Dedifferentiated amniotic fluid mesenchymal stem cell (primary cell): Measurements from ENCODE around the gene KIF6.

Source experiments
- DNase-seq: peaks from one replicate; pipeline ENCODE4 v3.0.0-alpha.2; 2016; ENCODE audit errors: extremely low spot score

The KIF6 gene

DNA sequence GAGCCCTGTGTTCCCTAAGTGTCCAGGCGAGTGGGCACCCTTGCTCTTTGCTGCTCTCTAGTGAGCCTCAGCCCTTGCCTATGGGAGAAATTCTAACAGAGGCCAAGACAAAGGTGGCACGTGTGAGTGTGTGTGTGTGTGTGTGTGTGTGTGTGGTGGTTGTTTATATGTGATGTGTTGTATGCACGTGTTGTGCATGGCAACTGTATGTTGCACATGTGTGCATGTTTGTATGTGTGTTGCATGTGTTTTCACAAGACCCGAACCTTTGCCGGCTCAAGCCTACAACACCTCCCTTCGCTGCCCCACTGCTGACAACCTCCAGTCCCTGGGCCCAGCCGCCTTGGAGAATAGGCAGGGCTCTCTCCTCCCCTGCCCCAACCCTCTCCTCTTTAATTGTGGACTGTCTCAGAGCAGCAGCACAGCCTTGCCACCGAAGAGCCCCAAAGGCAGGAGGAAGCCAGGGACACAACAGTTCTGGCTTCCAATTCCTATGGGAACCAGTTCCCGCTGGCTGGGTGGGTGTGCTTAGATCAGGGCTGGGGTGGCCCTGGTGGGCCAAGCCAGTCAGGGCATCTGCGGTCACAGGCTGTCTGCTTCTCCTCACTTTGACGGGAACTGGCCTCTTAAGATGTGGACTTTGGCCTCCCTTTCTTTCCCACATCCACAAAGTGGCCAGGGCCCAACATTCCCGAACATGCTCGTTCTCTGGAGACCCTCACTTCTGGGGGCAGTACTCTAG is 405.4 kb downstream of the KIF6 start:
- no peak for DNase-seq

DNA sequence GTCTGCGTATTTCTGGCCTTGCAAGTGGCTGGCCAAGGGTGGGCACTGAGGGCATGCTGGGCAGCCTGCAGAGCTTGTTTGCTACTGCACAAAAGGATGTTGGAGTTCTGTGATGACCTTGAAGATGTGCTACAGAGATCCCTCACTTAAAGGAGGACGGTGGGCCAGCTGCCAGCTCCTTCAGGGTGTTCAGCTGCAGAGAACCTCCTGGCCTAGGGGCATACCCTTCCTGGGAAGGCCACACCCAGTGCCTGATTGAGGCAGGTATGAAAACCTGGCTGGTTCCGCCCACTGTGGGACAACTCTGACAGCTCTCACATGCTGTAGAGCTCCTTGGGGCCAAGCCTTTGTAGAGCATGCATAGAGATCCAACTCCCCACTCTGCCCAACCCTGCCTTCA is 408.0 kb downstream of the KIF6 start:
- no peak for DNase-seq

DNA sequence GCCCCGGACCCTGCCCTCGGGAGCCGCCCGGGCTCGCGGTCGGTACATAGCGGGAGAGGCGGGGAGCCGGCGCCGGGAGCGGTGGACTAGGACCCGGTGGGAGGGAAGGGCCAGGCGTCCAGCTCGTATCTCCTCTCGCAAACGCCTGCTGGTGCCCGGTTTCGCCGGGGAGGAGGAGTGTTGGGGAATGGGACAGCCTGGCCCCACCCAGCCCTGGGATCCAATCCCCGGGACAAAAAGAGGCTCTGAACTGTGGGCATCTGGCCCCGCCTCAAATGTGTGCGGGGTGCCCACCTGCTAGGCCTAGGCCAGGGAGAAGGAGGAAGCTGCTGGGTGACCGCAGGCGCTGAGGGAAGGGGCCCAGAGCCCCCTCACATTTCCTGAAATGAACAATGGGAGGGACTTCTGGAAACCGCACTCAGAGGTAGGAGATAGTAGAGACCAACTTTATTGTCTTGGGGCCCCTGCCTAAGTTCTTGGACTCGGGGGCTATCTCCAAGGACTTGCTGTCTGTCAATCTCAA is 410.9 kb downstream of the KIF6 start, which contains the start of gene KCNK17:
TSS of gene KCNK17 (minus strand) at position 147 of the 523 bp plus-strand sequence. CDS start at position 48, 99 bp downstream.
- no peak for DNase-seq

DNA sequence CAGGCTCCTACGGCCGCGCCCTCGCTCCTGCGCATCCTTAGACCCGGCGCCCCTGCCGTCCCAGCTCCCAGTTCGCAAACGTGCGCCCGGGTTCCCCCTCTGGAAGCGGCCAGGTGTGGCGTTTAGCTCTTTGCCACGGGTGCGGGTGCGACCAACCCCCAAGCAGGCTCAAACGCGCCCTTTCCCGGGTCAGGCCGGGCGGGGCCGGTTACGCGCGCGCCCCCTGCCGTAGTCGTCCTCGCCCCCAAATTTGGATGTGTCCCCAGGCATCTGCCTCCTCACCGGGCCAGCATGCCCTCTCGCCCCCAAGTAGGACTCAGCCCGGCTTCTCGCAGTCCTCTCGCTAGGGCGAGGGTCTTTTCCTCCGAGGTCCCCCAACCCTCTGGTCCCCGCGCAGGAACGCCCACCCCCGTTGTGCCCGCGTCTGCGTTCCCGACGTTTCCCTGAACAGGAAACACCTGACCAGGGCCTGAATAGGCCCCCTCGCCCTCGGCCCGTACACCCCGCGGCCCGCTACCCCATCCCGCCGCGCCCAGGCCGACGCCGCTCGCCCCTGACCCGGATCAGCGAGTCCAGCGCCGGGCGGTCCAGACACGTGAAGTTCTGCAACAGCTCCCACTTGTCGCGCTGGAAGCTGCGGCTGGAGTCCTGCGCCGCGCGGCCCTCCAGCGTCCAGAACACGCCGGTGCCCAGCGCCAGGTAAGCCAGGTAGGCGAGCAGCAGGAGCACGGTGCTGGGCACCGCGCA is 411.5 kb downstream of the KIF6 start:
- no peak for DNase-seq

DNA sequence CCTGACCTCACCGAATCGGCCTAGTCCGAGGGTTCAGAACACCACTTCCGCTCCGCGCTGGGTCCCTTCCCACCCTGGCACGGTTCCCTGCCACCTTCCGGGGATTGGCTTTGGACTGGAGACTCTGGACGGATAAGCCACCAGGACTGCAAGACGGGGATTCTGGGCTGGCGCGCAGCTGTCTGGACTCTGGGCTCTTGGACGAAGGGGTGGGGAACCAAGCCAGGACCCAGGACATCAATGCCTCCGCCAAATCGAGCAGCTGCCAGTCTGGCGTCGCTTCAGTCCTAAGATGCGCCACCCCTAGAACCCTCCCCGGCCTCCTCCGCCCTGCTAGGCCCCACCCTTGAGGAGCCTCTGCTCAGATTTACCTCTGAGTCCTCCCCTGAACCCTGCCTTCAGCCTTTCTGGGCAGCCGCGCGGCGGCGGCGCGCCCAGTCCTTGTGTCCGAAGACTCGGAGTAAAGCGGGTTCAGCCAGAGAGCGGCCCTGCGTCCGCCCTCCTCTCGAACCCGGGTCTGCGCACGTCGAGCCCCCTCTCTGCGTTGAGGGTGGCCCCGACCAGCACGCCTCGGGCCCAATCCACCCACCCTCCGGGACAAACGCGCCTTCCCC is 412.2 kb downstream of the KIF6 start:
- DNase-seq: no peak

DNA sequence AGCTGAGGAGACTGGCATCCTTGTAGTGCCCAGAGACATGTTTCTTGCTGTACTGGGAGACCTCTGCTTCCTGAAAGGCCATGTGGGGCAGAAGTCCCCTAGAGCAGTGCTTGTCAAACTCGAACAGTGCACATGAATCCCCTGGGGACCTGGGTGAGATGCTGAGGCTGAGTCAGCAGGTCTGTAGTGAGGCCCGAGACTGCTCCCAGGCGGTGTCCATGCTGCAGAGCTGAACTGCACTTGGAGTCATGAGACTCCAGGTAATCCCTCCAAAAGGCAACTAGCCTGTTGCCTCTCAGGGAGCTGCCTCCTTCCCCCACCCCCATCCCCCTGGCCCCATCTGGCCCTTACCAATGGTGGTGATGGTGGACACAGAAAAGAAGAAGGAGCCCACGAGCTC is 414.7 kb downstream of the KIF6 start:
- no peak for DNase-seq

DNA sequence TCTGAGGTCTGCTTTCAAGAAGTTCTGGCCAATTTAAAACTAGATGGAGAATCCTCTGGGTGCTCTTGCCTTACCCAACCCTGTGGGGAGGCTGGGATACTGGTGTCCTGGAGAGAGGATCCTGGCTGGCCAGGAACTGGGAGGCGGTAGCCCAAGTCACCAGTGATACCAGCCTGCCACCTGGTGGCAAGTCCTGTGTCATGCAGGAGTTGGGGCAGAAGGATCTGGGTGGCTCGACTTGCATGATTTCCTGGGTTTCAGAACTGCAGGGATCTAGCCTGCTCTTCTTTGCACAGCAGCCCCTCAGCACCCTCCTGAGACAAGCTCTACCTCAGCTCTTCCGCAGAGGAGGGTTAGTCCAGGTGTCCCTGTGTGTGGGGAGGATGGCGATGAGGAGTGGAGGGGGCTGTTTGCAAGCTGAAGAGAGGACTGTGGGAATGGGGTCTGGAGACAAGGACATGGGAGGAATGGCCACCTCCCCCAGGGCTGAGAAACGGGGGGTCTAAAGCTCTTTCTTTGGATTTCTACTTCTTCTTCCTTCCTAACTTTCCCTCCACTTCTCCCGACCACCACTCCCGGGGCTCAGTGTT is 415.2 kb downstream of the KIF6 start:
- peak; percentile 47 for DNase-seq

DNA sequence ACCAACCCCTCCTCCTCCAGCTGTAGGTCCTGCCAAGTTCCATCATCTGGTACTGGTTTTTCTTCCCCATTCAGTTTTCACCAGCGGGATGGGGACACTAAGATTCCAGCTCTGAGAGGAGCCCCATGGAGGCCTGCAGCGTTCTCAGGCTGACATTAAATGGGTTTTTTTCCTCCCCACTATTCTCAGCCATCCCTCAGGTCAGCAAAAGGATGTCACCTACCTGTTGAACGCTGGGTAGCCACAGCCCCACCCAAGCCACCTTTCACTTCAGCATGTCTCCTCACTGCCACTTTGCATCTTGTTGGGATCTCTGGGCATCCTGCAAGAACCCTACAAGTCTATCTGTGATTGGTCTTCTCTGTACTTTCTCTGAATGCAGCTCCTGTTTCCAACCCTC is 417.7 kb downstream of the KIF6 start:
- DNase-seq: no peak

DNA sequence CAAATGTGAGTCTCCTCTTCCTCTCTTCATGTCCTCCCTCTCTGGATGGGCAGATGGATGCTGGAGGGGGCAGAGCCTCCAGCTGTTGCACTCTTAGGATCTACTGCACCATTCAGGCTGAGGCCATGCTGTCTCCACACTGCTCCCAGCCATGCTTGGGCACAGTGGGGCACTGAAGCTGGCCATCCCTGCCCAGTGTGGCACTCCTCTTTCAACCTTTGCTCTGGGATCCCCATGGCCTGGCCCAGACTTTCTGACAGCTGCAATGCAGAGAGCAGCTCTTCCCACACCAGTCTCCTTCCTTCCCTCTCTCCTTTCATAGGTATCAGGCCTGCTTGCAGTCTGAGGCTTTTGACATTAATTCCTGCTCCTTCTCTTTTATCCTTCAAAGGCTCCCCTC is 420.3 kb downstream of the KIF6 start:
- no peak for DNase-seq

DNA sequence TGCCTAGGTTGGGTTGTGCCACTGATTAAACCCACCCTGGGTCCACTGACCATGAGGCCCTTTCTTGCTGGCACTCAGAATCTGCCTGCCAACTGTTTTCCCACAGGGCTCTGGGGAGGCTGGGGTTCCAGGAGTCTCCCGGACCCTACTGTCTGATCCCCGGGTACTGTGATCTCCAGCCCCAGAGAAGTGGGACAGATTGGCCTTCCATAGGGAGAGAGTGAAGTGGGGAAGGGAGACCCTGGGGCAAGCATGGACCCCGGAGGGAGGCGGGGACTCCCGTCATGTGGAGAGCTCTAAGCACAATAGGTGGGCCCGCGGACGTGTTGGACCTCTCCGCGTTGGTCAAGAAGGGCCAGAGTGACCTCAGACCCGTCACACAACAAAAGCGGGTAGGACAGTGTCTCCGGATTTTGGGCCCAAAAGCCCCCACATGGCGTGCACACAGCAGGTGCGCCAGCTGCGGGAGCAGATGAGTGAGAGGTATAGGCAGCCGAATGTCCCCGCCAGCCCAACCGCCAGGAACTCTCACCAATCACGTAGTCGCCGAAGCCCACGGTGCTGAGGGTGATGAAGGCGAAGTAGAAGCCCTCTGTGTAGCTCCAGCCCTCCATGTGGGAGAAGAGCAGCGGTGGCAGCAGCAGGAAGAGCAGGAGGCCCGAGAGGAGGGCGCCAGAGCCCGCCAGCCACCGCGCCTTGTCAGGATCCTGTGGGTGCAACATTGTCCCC is 421.6 kb downstream of the KIF6 start:
- no peak for DNase-seq

DNA sequence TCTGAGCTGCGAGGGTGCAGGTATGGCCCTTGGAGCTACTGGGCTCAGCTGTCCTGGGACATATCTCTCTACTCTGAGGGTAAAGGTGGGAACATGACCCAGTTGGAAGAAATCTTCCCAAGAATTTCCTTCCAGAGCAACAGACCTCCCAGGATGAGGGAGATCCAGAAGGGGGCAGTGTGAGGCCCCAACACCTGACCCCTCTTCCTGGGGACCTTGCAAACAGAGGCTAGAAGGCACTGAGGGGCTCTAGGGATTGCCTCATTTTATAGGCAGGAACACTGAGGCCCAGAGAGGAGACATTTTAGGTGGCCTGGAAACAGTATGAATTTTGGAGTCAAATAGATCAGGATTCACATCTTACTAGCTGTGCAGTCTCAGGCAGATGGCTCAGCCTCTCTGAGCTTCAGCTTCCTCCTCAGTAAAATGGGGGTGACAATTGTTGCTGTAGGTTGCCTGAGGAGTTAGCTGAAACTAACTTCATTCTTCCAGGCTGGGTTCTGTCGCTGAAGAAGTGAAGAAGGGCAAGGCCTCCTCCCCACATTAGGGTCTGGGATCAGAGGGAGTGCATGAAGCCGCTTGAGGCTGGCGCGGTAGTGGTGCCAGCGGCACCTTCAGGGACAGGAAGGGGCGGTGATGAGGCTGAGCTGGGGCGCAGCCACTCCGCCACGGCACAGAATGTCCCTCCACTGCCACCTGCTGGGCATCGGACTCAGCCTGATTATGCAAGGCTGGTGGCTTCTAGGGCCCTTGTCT is 422.4 kb downstream of the KIF6 start:
- DNase-seq: peak; percentile 49

DNA sequence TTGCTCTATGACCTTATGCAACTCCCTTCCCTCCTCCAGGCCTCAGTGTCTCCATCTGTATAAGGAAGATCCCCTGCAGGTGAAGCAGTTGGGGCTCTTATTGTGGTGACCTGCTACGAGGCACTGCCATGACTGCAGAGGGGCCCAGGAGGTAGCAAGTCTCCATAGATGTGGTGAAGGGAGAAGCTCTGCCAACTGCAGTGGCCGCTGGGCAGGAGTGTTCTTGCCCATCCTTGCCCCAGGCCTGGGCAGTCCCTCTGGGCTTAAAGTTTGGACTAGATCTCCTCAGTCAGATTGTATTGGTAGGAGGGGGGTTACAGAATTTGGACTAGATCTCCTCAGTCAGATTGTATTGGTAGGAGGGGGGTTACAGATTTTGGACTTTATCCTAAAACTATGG is 423.2 kb downstream of the KIF6 start:
- DNase-seq: no peak

DNA sequence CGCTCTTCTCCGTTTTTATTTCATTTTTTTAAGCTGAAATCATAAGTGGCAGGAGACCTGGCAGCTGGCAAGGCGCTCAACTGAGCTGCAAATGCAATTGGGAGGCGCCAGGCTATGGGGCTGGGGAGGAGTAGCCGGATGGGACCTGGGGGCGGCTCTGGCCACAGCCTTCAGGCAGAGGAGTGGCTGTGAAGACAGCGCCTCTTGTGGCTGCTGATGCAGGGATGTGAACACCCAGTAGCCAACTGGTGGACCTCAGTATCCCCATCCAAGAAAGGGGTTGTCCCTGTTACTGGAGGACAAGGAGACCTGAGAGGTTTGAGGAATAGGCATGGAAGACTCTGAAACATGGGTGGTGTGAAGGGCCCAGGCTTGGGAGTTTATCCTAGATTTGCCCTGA is 423.6 kb downstream of the KIF6 start:
- DNase-seq: no peak

DNA sequence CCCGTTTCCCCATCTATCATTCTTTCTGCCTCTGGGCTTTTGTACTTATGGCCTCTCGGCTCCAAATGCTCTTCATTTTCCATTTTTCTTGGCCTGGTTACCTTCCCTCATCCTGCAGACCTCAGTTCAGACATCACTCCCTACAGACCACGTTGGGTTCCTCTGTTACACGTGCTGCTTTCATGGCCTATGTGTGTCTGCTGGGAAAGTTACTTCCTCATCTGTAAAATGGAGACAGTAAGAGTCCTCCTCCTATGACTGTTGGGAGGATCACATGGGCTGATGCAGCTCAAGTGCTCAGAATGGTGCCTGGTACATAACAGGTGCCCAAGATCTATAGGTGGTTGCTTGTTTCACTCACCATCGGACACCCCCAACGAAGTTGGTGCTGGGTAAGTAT is 424.5 kb downstream of the KIF6 start:
- DNase-seq: no peak

DNA sequence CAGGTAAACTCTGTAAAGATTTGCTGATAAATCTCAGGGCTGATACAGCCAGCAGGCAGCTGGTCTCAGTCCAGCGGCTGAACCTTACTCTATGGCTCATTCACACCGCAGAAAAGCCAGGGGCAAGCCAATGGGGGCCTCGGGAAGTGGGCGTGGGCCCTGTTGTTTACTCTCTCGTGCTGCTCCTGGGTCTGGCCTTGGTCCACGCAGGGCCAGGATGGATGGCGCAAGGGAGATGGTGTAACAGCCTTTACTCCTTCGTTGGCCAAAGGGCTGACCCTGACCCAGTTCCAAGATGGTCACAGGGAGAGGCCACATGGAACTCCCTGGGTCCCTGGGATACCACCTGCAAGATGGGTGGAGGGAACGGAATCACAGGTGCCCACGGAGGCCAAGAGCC is 427.1 kb downstream of the KIF6 start:
- no peak for DNase-seq

DNA sequence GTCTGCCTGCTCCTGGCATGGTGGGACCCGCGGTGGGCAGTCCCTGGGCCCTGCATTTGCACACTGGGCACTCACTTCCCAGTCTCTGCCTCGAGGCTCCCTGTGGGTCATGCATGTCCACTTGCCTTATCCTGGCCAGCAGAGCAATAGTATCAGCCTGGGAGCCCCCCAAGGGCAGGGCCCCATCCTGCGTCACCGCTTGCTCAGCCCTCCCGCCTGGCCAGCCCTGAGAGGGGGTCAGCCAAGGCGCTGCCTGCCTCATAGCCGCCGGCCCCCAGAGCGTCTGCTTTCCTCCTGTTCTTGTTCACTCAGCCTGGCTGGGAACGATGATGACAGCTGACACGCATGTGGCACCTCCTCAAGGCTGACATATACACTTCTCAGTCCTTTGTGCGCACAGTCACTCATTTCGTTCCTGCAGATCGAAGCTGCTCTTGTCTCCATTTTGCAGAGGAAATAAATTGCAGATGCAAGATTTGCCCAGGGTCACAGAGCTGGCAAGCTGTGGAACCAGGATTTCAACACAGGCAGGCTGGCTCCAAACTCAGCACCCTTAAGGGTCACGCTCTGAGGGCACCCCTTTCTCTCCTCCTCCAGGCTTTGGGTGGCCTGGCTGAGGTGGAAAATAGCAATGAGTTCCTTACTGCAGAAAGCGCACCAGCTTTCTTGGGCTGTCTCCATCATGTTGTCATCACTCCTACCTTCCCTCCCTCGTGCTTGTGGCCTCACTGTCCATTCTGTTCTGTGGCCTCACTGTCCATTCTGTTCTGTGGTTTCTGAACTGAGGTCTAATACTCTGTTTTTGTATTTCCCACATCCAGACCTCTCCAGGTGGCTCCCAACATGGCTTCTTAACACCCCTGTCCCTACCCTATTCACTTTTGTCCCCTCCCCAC is 428.2 kb downstream of the KIF6 start:
- DNase-seq: no peak

DNA sequence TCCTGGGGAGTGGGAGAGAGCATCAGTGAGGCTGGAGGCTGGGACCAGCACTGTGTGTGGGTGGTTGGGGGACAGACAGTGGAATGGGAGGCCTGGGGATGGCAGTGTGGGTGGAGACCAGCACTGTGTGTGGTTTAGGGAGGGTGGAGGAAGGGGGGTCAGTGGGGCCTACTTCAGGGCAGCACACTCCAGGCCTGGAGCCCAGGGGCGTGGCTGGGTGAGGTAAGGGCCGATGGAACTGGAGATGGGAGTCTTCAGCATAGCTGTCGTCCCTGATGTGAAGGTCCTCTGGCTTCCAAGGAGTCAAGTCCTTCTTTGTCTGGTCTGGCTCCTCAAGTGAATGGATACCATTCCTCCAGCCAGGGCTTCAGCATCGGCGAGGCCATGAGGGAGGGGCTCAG is 429.6 kb downstream of the KIF6 start:
- DNase-seq: no peak

DNA sequence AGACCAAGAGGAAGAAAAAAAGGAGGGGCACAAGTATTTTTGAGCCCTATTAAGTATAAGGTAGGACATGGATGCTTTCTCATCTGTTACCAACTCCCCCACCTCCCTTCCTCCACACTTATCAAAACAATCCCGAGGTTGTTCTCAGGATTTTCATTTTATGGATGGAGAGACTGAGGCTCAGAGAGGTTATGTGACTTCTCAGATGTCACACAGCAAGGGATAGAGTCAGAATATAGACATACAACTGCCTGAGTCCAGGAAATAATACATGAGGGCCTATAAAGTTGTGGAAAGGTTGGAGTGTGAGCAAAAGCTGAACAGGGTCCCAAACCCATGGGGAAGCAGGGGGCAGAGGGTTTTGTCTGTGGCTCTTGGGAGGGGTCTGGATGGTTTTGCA is 430.3 kb downstream of the KIF6 start:
- DNase-seq: no peak

DNA sequence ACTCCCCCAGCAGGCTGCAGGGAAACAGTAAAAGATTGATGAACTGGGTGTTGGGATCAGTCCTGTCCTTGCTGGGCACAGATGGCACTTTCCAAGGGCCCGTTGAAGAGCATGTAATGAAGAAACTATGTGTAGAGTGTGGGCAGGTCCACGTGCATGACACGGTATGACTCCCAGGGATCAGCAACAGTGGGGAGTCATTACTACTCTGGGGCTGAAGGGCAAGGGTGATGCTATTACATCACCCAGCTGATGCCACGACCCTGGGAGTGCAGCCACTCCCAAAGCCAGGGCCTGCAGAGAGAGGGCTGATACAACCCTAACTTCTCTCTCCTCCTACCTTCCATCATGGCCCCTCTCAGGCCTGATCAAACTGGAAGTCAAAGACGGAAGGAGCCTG is 431.1 kb downstream of the KIF6 start:
- no peak for DNase-seq

DNA sequence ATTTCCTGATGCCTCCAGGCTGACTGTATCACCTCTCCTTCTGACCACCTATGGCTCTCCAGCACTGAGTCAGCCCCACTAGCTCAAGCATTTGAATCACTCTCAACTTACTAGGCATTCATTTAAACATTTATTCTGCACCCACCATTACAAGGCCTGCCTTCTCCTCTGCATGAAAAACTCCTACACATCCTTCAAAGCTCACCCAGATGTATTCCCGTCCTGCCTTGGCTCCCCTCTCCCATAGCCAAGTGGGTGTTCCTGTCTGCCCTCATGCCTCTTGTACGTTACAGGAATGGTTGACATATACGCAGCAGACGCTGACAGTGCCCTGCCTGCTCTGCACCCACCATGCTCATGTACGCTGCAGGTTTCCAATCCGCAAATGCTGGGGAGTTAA is 432.6 kb downstream of the KIF6 start:
- no peak for DNase-seq
